IMR-90 (cell line): Measurements from ENCODE around the gene LPGAT1. TPM values are rescaled to one million over a fixed set of nuclear protein-coding genes. Genes with fewer than 3 reads are reported as not detected.
A peak's percentile ranks its signal among the peaks of the same experiment; 100 is the strongest.

Experiments
- ATAC-seq: fragments of 200-7000 bp; cut with Tn5 transposase; 2 replicates; pipeline ENCODE4 v1.9.1; 2020; ENCODE audit warnings: low read depth, mild to moderate bottlenecking, moderate library complexity
- BruUV-seq: library from RNA; stranded (reverse); fragments of 400-500 nt; replicated peaks from 2 replicates; lab custom pipeline; 2021; lab: Mats Ljungman, UMichigan
- CTCF ChIA-PET: fragments of 300-600 bp; formaldehyde crosslinking; extraction: SDS; loops from one replicate; lab custom pipeline; 2021; ENCODE audit warnings: antibody characterized with exemption; lab: Yijun Ruan, JAX
- POLR2A ChIA-PET: fragments of 300-600 bp; sonication (Branson Sonifier 250); formaldehyde crosslinking; loops from one replicate; lab custom pipeline; 2022; ENCODE audit warnings: antibody characterized with exemption; ENCODE audit not compliant: unreplicated experiment; lab: Charles Lee
- DNase-seq: peaks from one replicate; pipeline ENCODE4 v3.0.0; 2013
- H2AFZ ChIP-seq: replicated peaks from 2 replicates; pipeline ENCODE3; 2013; ENCODE audit warnings: low read length, mild to moderate bottlenecking; ENCODE audit not compliant: poor library complexity
- H2AK5ac ChIP-seq: 2 replicates; pipeline ENCODE4 v1.6.1; 2013; ENCODE audit warnings: low read depth, low read length, inconsistent platforms
- H2AK9ac ChIP-seq: replicated peaks from 2 replicates; pipeline ENCODE3; 2013; ENCODE audit warnings: mild to moderate bottlenecking, low read depth, low read length, moderate library complexity; ENCODE audit not compliant: poor library complexity
- H2BK120ac ChIP-seq: 2 replicates; pipeline ENCODE4 v1.6.1; 2013; ENCODE audit warnings: low read depth, low read length, inconsistent platforms
- H2BK15ac ChIP-seq: 3 replicates; pipeline ENCODE4 v1.6.1; 2013; ENCODE audit warnings: low read depth, low read length, inconsistent platforms
- H2BK20ac ChIP-seq: 2 replicates; pipeline ENCODE4 v1.6.1; 2013; ENCODE audit warnings: low read depth, mild to moderate bottlenecking, inconsistent platforms, low read length, moderate library complexity
- H2BK5ac ChIP-seq: 2 replicates; pipeline ENCODE4 v1.6.1; 2013; ENCODE audit warnings: mild to moderate bottlenecking, low read depth, low read length, inconsistent platforms; ENCODE audit not compliant: poor library complexity, severe bottlenecking
- H3K14ac ChIP-seq: replicated peaks from 2 replicates; pipeline ENCODE4 v1.6.1; 2013; ENCODE audit warnings: low read depth, low read length, inconsistent platforms
- H3K18ac ChIP-seq: 2 replicates; pipeline ENCODE4 v1.6.1; 2013; ENCODE audit warnings: low read depth, low read length, control low read depth
- H3K23ac ChIP-seq: 2 replicates; pipeline ENCODE4 v1.6.1; 2013; ENCODE audit warnings: low read depth, low read length, inconsistent platforms
- H3K27ac ChIP-seq: 2 replicates; pipeline ENCODE4 v1.5.1; 2013; ENCODE audit warnings: mild to moderate bottlenecking, control low read depth, low read length; ENCODE audit not compliant: insufficient read depth
- H3K27me3 ChIP-seq: 2 replicates; pipeline ENCODE4 v1.6.1; 2013; ENCODE audit warnings: low read length; ENCODE audit not compliant: control insufficient read depth, insufficient read depth
- H3K36me3 ChIP-seq: 2 replicates; pipeline ENCODE4 v1.6.1; 2013; ENCODE audit warnings: low read length, mixed read lengths; ENCODE audit not compliant: control insufficient read depth, insufficient read depth
- H3K4ac ChIP-seq: 2 replicates; pipeline ENCODE4 v1.6.1; 2013; ENCODE audit warnings: low read depth, low read length, inconsistent platforms
- H3K4me1 ChIP-seq: 2 replicates; pipeline ENCODE4 v1.6.1; 2013; ENCODE audit warnings: low read length, mixed read lengths; ENCODE audit not compliant: control insufficient read depth, insufficient read depth
- H3K4me2 ChIP-seq: 2 replicates; pipeline ENCODE4 v1.6.1; 2013; ENCODE audit warnings: low read depth, mild to moderate bottlenecking, control low read depth, low read length, moderate library complexity
- H3K4me3 ChIP-seq: 2 replicates; pipeline ENCODE4 v1.5.1; 2013; ENCODE audit warnings: low read depth, mild to moderate bottlenecking, control low read depth, low read length, moderate library complexity; ENCODE audit not compliant: insufficient read depth
- H3K56ac ChIP-seq: 2 replicates; pipeline ENCODE4 v1.6.1; 2013; ENCODE audit warnings: low read length, inconsistent platforms; ENCODE audit not compliant: insufficient read depth; ENCODE audit errors: extremely low read depth
- H3K79me1 ChIP-seq, 2 experiments: 2 replicates each; pipeline ENCODE4 v1.6.1; 2013; ENCODE audit warnings: low read length in 2 of 2, inconsistent platforms in 1 of 2, low read depth in 1 of 2
- H3K9ac ChIP-seq: 2 replicates; pipeline ENCODE4 v1.6.1; 2013; ENCODE audit warnings: low read depth, low read length, control low read depth
- H3K9me1 ChIP-seq: 2 replicates; pipeline ENCODE4 v1.6.1; 2013; ENCODE audit warnings: low read length, inconsistent platforms; ENCODE audit not compliant: insufficient read depth
- H3K9me3 ChIP-seq: 2 replicates; pipeline ENCODE4 v1.6.1; 2013; ENCODE audit warnings: low read length; ENCODE audit not compliant: control insufficient read depth, insufficient read depth
- H4K20me1 ChIP-seq: 2 replicates; pipeline ENCODE4 v1.6.1; 2013; ENCODE audit warnings: low read length, inconsistent platforms; ENCODE audit not compliant: insufficient read depth
- H4K5ac ChIP-seq: 2 replicates; pipeline ENCODE4 v1.6.1; 2013; ENCODE audit warnings: mild to moderate bottlenecking, low read depth, low read length, control low read depth
- H4K8ac ChIP-seq, 2 experiments: 2 replicates each; pipeline ENCODE4 v1.6.1; 2013; ENCODE audit warnings: low read depth in 2 of 2, low read length in 2 of 2, control low read depth in 1 of 2, inconsistent platforms in 1 of 2
- H4K91ac ChIP-seq: 2 replicates; pipeline ENCODE4 v1.6.1; 2013; ENCODE audit warnings: low read depth, low read length, inconsistent platforms; ENCODE audit not compliant: insufficient read depth
- BHLHE40 ChIP-seq: fragments of 150-350 bp; IDR thresholded peaks from 2 replicates; pipeline ENCODE4 v1.6.1; 2016; ENCODE audit warnings: mild to moderate bottlenecking, low read depth, low read length
- CHD1 ChIP-seq: IDR thresholded peaks from 2 replicates; pipeline ENCODE4 v1.6.1; 2012; ENCODE audit warnings: low read depth, low read length, improper control_type of control experiment
- ELK1 ChIP-seq: fragments of 150-350 bp; IDR thresholded peaks from 2 replicates; pipeline ENCODE4 v1.6.1; 2016; ENCODE audit warnings: low read depth, mild to moderate bottlenecking, low read length, moderate library complexity, borderline replicate concordance
- MAFK ChIP-seq: IDR thresholded peaks from 2 replicates; pipeline ENCODE4 v1.6.1; 2012; ENCODE audit warnings: low read depth, low read length, improper control_type of control experiment
- WGBS, 2 experiments: methylation state at CpG; one replicate each; pipeline versions ENCODE4 v1.1.5 to v1.1.7; 2013; ENCODE audit warnings: missing lambda C conversion rate in 2 of 2; ENCODE audit not compliant: insufficient read length in 1 of 2; ENCODE audit errors: extremely low coverage in 2 of 2; 5-methylcytosine and 5-hydroxymethylcytosine counted together
- dilution Hi-C: fragments of 300-500 bp; cut with HindIII; formaldehyde crosslinking; loops from one replicate; pipeline ENCODE4 v1.14.3; 2018; ENCODE audit warnings: low sequenced_read_pairs; ENCODE audit not compliant: unreplicated experiment
- in situ Hi-C: fragments of 300-500 bp; cut with MboI; formaldehyde crosslinking; loops from 3 replicates; pipeline ENCODE4 v1.14.3; 2019; ENCODE audit warnings: low sequenced_read_pairs, inconsistent platforms, mixed read lengths
- intact Hi-C: fragments of 100-400 bp; cut with micrococcal nuclease; formaldehyde crosslinking; loops from 2 replicates; pipeline ENCODE4 v1.10.0; 2022
- polyA plus RNA-seq, 3 experiments: library from polyadenylated mRNA; depleted of rRNA; stranded (reverse); fragments of >200 nt; gene quantifications; 2 replicates each; pipeline ENCODE4 v1.2.3, GENCODE V29; 2012; ENCODE audit warnings: low replicate concordance in 1 of 3
- total RNA-seq: library from RNA; depleted of rRNA; stranded (reverse); fragments of >200 nt; gene quantifications from 2 replicates; pipeline ENCODE4 v1.2.3, GENCODE V29; 2012
- TF ChIP-seq, protein P1 (sequence below): conservative IDR thresholded peaks from 2 replicates; pipeline ENCODE4 v1.5.1; 2012; ENCODE audit warnings: mild to moderate bottlenecking, low read depth, low read length, improper control_type of control experiment

Gene LPGAT1
- total and polyA plus RNA-seq, 2 of the 4 experiments (the other 2 are of a cell fraction): 6.7 to 13.6 TPM

DNA sequence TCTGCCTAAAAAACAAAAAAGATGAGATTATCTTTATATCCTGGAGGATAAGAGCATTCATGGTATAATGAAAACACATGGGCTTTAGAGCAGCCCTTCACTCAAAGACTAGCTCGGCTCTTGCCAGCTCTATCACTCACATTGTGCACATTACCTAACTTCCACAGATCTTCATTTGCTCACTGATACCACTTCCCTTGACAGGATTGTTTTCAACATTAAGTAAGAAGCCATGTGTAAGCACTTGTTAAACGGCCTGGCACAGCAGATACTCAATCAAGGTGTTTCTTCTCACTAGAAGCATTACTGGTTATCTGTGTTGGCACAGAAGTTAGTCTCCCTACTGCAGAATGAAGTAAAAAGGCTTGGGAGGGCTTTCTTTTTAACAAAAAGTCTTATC is 18.7 kb downstream of the LPGAT1 start:
- Histone ChIP-seq H3K4ac (no peak overlapping the region), H3K27ac (no peak overlapping the region), H2BK15ac (no peak overlapping the region), H2AK9ac (no peak overlapping the region), H2BK5ac (no peak overlapping the region), H2BK120ac (no peak overlapping the region), H3K4me3 (no peak overlapping the region), H3K4me1 (no peaks in the 10 kb centered on the region), H2BK20ac (no peak overlapping the region), H3K23ac (peak overlapping the region; percentile 38; the same call in 1 of the 2 replicates), H3K79me1 (peaks cover 12 to 24% of the 10 kb centered on the region in 2 experiments), H3K27me3 (no peaks in the 10 kb centered on the region), H3K9me3 (no peaks in the 10 kb centered on the region), H4K5ac (no peak overlapping the region), H4K8ac (no peak overlapping the region), H3K9ac (no peak overlapping the region), H3K9me1 (peaks cover 4% of the 10 kb centered on the region; the same call in 1 of the 2 replicates), H3K14ac (no peak overlapping the region), H4K91ac (no peak overlapping the region), H3K56ac (no peak overlapping the region), H2AFZ (no peak overlapping the region), H3K4me2 (no peak overlapping the region), H2AK5ac (no peak overlapping the region), H3K36me3 (peaks cover 2% of the 10 kb centered on the region; the same call in 1 of the 2 replicates), H3K18ac (no peak overlapping the region), H4K20me1 (no peaks in the 10 kb centered on the region)
- no peak for DNase-seq
- dilution Hi-C loops: no loop called here
- no peak for ATAC-seq
- CTCF ChIA-PET: no interaction called here
- TF ChIP-seq ELK1 (no peak), CHD1 (no peak), BHLHE40 (no peak), MAFK (no peak)
- TF ChIP-seq, protein P1, sequence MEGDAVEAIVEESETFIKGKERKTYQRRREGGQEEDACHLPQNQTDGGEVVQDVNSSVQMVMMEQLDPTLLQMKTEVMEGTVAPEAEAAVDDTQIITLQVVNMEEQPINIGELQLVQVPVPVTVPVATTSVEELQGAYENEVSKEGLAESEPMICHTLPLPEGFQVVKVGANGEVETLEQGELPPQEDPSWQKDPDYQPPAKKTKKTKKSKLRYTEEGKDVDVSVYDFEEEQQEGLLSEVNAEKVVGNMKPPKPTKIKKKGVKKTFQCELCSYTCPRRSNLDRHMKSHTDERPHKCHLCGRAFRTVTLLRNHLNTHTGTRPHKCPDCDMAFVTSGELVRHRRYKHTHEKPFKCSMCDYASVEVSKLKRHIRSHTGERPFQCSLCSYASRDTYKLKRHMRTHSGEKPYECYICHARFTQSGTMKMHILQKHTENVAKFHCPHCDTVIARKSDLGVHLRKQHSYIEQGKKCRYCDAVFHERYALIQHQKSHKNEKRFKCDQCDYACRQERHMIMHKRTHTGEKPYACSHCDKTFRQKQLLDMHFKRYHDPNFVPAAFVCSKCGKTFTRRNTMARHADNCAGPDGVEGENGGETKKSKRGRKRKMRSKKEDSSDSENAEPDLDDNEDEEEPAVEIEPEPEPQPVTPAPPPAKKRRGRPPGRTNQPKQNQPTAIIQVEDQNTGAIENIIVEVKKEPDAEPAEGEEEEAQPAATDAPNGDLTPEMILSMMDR: no peak
- POLR2A ChIA-PET: no interaction called here
- no CpG with 5 or more reads among the region's 2 CpGs for WGBS, 2 experiments
- BruUV-seq: no TSS peak
- in situ Hi-C loops: no loop called here
- intact Hi-C loops: no loop called here
